Activated naive CD4-positive, alpha-beta T cell treated with anti-CD3 and anti-CD28 coated beads, Interleukin-2, amount 10 ng/mL, durations not matched to agents 7 days and 5 days (primary cell): ENCODE measurements around the gene TMEM229B.
"Not testable (repeated sequence)": the region's sequence is repeated elsewhere in the genome, so short reads cannot be mapped to it uniquely, and the experiment has no call there.

Experiments
- CTCF ChIA-PET: fragments of 350-600 bp; sonication (Branson Sonifier 250); formaldehyde crosslinking; loops from one replicate; lab custom pipeline; 2021; ENCODE audit warnings: antibody characterized with exemption; lab: Charles Lee
- DNase-seq: peaks from one replicate; pipeline ENCODE4 v3.0.0-alpha.2; 2020
- H3K27ac Mint-ChIP-seq: one replicate; pipeline ENCODE4 v1.8.0; 2021; ENCODE audit warnings: mild to moderate bottlenecking, moderate library complexity, mixed read lengths
- H3K27me3 Mint-ChIP-seq: one replicate; pipeline ENCODE4 v1.8.0; 2021; ENCODE audit warnings: mild to moderate bottlenecking, mixed read lengths
- H3K36me3 Mint-ChIP-seq: one replicate; pipeline ENCODE4 v1.8.0; 2021; ENCODE audit warnings: mixed read lengths
- H3K4me1 Mint-ChIP-seq: one replicate; pipeline ENCODE4 v1.8.0; 2021; ENCODE audit warnings: mixed read lengths
- H3K4me3 Mint-ChIP-seq: one replicate; pipeline ENCODE4 v1.8.0; 2021; ENCODE audit warnings: mild to moderate bottlenecking, moderate library complexity, mixed read lengths
- H3K9me3 Mint-ChIP-seq: one replicate; pipeline ENCODE4 v1.8.0; 2021; ENCODE audit warnings: mixed read lengths

Gene TMEM229B

GRCh38 chr14:67469954-67470353, 18.6 kb downstream of the TMEM229B start:
- no peak for DNase-seq
- peaks cover 9% of the 10 kb centered on the region for H3K4me1 Mint-ChIP-seq
- CTCF ChIA-PET: no interaction called here
- no peaks in the 10 kb centered on the region for H3K36me3 Mint-ChIP-seq
- no peak overlapping the region for H3K27ac Mint-ChIP-seq
- H3K4me3 Mint-ChIP-seq: no peak overlapping the region
- peaks cover 16% of the 10 kb centered on the region for H3K27me3 Mint-ChIP-seq
- no peaks in the 10 kb centered on the region for H3K9me3 Mint-ChIP-seq

DNA sequence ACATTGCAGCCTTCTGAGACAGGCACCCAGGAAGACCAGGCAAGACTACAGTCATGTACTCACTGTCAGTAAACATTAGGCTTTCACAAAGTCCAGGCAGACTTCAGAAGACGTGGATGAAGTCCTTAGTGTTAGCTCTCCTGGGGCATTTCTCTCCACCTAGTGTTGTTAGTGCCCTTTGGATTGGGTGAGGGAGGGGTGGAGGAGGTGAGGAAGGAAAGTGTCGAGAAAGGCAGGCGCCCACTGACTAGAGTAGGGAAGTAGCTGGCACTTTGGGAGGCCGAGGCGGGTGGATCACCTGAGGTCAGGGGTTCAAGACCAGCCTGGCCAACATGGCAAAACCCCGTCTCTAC, 20.2 kb downstream of the TMEM229B start:
- H3K9me3 Mint-ChIP-seq: no peaks in the 10 kb centered on the region
- no peaks in the 10 kb centered on the region for H3K36me3 Mint-ChIP-seq
- peaks cover 23% of the 10 kb centered on the region for H3K4me1 Mint-ChIP-seq
- CTCF ChIA-PET: no interaction called here
- peaks cover 22% of the 10 kb centered on the region for H3K27me3 Mint-ChIP-seq
- no peak overlapping the region for H3K4me3 Mint-ChIP-seq
- DNase-seq: no peak
- no peak overlapping the region for H3K27ac Mint-ChIP-seq

DNA sequence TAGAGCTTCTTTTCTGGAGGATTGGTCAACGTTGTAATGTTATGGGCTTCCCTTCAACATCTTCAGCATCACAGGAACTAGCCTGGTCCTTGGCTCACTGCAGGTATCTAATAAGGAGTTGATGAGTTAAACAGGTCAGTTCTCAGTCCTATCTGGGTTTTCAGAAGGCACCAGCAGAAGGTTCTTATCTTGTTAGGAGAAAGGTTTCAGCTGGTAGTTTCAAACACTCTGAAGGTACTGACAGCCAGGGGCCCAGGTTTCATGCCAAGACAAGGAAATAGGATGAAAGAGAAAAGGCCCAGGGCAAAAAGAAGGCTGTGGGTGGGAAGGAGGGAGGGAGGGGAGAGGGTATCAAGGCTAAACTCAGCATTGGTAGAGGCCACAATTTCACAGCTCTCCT, 21.4 kb downstream of the TMEM229B start:
- no peak for DNase-seq
- Mint-ChIP-seq H3K4me3 (no peak overlapping the region), H3K27ac (no peak overlapping the region), H3K4me1 (peaks cover 25% of the 10 kb centered on the region), H3K27me3 (peaks cover 22% of the 10 kb centered on the region), H3K36me3 (no peaks in the 10 kb centered on the region), H3K9me3 (no peaks in the 10 kb centered on the region)
- CTCF ChIA-PET: interaction anchor here (1.0 to 1.7 kb wide), 6 partner anchors 10 to 40 kb away, joined by 3 to 4 read pairs (median 4); no protein-coding TSS in a partner anchor

DNA sequence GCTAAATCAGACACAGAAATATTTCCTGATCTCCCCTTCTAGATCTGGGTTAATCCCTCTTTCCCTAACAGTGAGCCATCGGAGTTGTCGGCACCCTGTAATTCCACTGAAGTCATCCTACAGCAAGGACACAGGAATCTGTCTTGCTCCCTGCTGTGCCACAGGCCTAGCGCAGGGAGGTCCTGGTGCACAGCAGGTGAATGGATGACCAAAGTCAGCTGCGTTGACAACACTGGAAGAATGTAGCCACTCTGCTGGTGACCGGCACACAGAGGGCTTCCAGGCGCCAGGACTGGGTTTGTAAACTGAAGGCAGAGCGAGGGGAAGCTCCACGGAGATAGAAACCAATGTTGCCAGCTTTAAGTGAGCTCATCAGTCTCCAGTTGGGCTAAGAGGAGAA, 23.6 kb downstream of the TMEM229B start:
- Mint-ChIP-seq H3K9me3 (no peaks in the 10 kb centered on the region), H3K36me3 (no peaks in the 10 kb centered on the region), H3K27ac (peak overlapping the region; percentile 81), H3K27me3 (peaks cover 35% of the 10 kb centered on the region), H3K4me3 (no peak overlapping the region), H3K4me1 (peaks cover 29% of the 10 kb centered on the region)
- CTCF ChIA-PET: interaction anchor here (0.7 to 1.2 kb wide), 4 partner anchors 17 to 240 kb away, joined by 3 read pairs; no protein-coding TSS in a partner anchor
- DNase-seq: no peak

DNA sequence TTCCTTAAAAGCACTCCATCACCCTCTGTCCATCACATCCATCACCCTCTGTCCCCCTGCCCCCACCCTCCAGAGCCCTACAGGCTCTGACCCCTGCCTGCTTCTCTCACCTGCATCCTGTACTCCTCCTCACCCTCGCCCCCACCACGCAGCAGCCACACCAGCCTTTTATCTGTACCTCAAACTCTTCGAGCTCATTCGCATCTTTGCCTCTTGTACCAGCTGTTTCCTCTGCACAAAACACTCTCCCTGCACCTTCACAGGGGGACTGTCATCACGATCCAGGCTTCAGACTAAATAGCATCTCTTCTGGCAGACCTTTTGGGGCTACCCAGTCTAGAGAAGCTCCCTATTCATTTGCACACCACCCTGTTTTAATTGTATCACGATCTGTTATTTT, 24.1 kb downstream of the TMEM229B start:
- no peaks in the 10 kb centered on the region for H3K9me3 Mint-ChIP-seq
- CTCF ChIA-PET: interaction anchor here (1.1 to 1.2 kb wide), 3 partner anchors 17 to 107 kb away, joined by 3 read pairs; no protein-coding TSS in a partner anchor
- DNase-seq: peak; percentile 67
- peak overlapping the region; percentile 81 for H3K27ac Mint-ChIP-seq
- H3K4me1 Mint-ChIP-seq: peaks cover 29% of the 10 kb centered on the region
- no peaks in the 10 kb centered on the region for H3K36me3 Mint-ChIP-seq
- peaks cover 35% of the 10 kb centered on the region for H3K27me3 Mint-ChIP-seq
- no peak overlapping the region for H3K4me3 Mint-ChIP-seq

- no peaks in the 10 kb centered on the region for H3K9me3 Mint-ChIP-seq
- CTCF ChIA-PET: interaction anchor here (0.5 to 1.1 kb wide), 3 partner anchors 16 to 1413 kb away, joined by 3 read pairs; no protein-coding TSS in a partner anchor
- H3K4me1 Mint-ChIP-seq: peaks cover 29% of the 10 kb centered on the region
- H3K36me3 Mint-ChIP-seq: no peaks in the 10 kb centered on the region
- DNase-seq: no peak
- H3K4me3 Mint-ChIP-seq: no peak overlapping the region
- peaks cover 35% of the 10 kb centered on the region for H3K27me3 Mint-ChIP-seq
- peak overlapping the region; percentile 8 for H3K27ac Mint-ChIP-seq
These were observed 24.6 kb downstream of the TMEM229B start for GRCh38 chr14:67463900-67464299.

- no peak overlapping the region for H3K4me3 Mint-ChIP-seq
- H3K4me1 Mint-ChIP-seq: peaks cover 25% of the 10 kb centered on the region
- CTCF ChIA-PET: no interaction called here
- no peaks in the 10 kb centered on the region for H3K9me3 Mint-ChIP-seq
- DNase-seq: no peak
- H3K27me3 Mint-ChIP-seq: peaks cover 38% of the 10 kb centered on the region
- no peak overlapping the region for H3K27ac Mint-ChIP-seq
- H3K36me3 Mint-ChIP-seq: no peaks in the 10 kb centered on the region
These were observed 26.5 kb downstream of the TMEM229B start for GRCh38 chr14:67461996-67462395.

DNA sequence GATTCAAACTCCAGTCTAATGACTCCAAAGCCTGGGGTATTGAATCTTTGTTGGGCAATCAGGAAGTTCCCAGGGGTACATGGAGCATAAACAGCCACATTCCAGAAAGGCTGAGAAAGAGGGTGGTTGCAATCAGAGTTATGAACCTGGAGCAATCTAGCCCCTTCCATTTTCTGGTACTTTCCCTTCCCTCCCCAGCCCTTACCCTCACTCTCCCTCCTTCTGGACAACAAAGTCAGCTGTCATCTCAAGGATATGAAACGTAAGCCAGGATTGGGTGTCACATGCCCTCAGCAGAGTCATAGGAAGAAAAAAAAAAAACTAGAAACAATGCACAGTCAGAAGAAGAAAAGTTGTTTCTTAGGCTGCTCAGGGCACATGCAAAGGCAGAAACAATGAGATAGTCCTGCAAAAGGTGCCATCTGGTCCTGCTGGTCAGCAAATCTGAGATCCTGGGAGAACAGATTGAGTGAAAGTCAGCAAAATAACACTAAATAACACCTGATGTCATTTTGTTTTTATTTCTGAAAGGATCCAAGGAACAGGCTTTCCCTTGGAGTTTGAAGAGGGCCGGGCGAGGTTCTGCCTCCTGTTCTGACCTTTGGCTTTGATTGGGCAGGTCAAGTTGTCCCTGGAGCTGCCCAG, 27.1 kb downstream of the TMEM229B start:
- peaks cover 25% of the 10 kb centered on the region for H3K4me1 Mint-ChIP-seq
- DNase-seq: no peak
- CTCF ChIA-PET: no interaction called here
- peaks cover 38% of the 10 kb centered on the region for H3K27me3 Mint-ChIP-seq
- H3K4me3 Mint-ChIP-seq: no peak overlapping the region
- H3K36me3 Mint-ChIP-seq: no peaks in the 10 kb centered on the region
- H3K27ac Mint-ChIP-seq: no peak overlapping the region
- peaks cover 4% of the 10 kb centered on the region for H3K9me3 Mint-ChIP-seq

- Mint-ChIP-seq H3K27me3 (peaks cover 26% of the 10 kb centered on the region), H3K9me3 (peaks cover 5% of the 10 kb centered on the region), H3K4me1 (peaks cover 14% of the 10 kb centered on the region), H3K4me3 (no peak overlapping the region), H3K36me3 (no peaks in the 10 kb centered on the region), H3K27ac (no peak overlapping the region)
- CTCF ChIA-PET: no interaction called here
- DNase-seq: no peak
These were observed 29.2 kb downstream of the TMEM229B start for GRCh38 chr14:67459336-67459735.

DNA sequence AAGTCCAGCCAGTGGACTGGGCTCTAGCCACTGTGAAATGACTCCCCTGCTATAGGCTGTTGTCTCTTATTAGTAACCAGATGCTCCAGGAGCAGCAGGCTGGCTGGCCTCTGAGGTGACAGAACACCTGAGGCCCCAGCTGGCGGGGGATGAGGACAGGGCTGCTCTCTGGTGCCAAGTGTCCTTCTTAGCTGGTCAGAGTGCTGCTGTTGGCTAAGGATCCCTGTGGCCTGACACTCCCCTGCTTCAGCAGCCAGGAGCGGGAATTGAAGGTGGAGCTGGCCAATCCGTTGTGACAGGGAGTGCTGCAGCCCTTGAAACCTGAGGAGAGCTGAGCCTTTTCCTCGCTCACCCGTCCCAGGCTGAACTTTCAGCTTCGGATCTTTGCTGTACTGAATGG, 30.7 kb downstream of the TMEM229B start:
- Mint-ChIP-seq H3K36me3 (no peaks in the 10 kb centered on the region), H3K27ac (no peak overlapping the region), H3K9me3 (peaks cover 5% of the 10 kb centered on the region)

DNA sequence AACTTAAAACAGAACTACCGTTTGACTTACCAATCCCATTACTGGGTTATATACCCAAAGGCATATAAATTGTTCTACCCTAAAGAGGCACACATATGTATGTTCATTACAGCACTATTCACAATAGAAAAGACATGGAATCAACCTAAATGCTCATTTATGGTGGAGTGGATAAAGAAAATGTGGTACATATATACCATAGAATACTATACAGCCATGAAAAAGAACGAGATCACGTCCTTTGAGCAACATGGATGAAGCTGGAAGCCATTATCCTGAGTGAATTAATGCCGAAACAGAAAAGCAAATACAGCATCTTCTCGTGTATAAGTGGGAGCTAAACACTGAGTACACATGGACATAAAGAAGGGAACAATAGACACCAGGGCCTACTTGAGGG, 31.8 kb downstream of the TMEM229B start:
- H3K4me1 Mint-ChIP-seq: peaks cover under 1% of the 10 kb centered on the region
- no peaks in the 10 kb centered on the region for H3K36me3 Mint-ChIP-seq
- peaks cover 29% of the 10 kb centered on the region for H3K27me3 Mint-ChIP-seq
- no peak overlapping the region for H3K27ac Mint-ChIP-seq
- DNase-seq: no peak
- CTCF ChIA-PET: no interaction called here
- peaks cover 5% of the 10 kb centered on the region for H3K9me3 Mint-ChIP-seq
- no peak overlapping the region for H3K4me3 Mint-ChIP-seq

More for the DNA sequence above, 30.7 kb downstream of the TMEM229B start:
- Mint-ChIP-seq H3K4me3 (no peak overlapping the region), H3K4me1 (peaks cover 7% of the 10 kb centered on the region), H3K27me3 (peaks cover 30% of the 10 kb centered on the region)
- no peak for DNase-seq
- CTCF ChIA-PET: no interaction called here

GRCh38 chr14:67453575-67454300, 34.8 kb downstream of the TMEM229B start:
- Mint-ChIP-seq H3K27me3 (peaks cover 32% of the 10 kb centered on the region), H3K9me3 (peaks cover 11% of the 10 kb centered on the region), H3K4me1 (no peaks in the 10 kb centered on the region), H3K4me3 (no peak overlapping the region), H3K27ac (no peak overlapping the region), H3K36me3 (no peaks in the 10 kb centered on the region)
- CTCF ChIA-PET: interaction anchor here (0.7 kb wide), 1 partner anchor 117 kb away, joined by 4 read pairs; no protein-coding TSS in a partner anchor
- DNase-seq: no peak

GRCh38 chr14:67451667-67452066, 36.9 kb downstream of the TMEM229B start:
- not testable (repeated sequence) for H3K27ac Mint-ChIP-seq, H3K4me1 Mint-ChIP-seq, H3K36me3 Mint-ChIP-seq, H3K4me3 Mint-ChIP-seq, H3K9me3 Mint-ChIP-seq, DNase-seq
- CTCF ChIA-PET: interaction anchor here (1.0 kb wide), 1 partner anchor 120 kb away, joined by 5 read pairs; no protein-coding TSS in a partner anchor
- H3K27me3 Mint-ChIP-seq: peaks cover 34% of the 10 kb centered on the region

GRCh38 chr14:67449096-67449495, 39.4 kb downstream of the TMEM229B start:
- Mint-ChIP-seq H3K4me1 (no peaks in the 10 kb centered on the region), H3K4me3 (no peak overlapping the region), H3K27ac (no peak overlapping the region), H3K9me3 (peaks cover 6% of the 10 kb centered on the region), H3K27me3 (peaks cover 54% of the 10 kb centered on the region), H3K36me3 (no peaks in the 10 kb centered on the region)
- CTCF ChIA-PET: no interaction called here
- DNase-seq: no peak

DNA sequence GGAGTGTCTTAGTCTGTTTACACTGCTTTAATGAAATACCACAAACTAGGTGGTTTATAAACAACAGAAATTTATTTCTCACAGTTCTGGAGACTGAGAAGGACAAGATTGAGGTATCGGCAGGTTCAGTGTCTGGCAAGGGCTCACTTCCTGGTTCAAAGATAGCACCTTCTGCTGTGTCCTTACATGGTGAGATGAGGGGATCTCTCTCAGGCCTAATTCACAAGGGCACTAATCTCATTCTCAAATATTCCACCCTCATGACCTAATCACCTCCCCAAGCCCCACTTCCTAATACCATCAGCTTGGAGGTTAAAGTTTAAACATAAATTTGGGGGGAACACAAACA, 41.5 kb downstream of the TMEM229B start:
- no peaks in the 10 kb centered on the region for H3K36me3 Mint-ChIP-seq
- peaks cover 6% of the 10 kb centered on the region for H3K9me3 Mint-ChIP-seq
- DNase-seq: no peak
- peaks cover 64% of the 10 kb centered on the region for H3K27me3 Mint-ChIP-seq
- H3K4me3 Mint-ChIP-seq: no peak overlapping the region
- H3K4me1 Mint-ChIP-seq: no peaks in the 10 kb centered on the region
- CTCF ChIA-PET: interaction anchor here (0.7 to 2.2 kb wide), 5 partner anchors 11 to 124 kb away, joined by 3 to 8 read pairs (median 3); no protein-coding TSS in a partner anchor
- H3K27ac Mint-ChIP-seq: no peak overlapping the region
